Neural progenitor cell (in vitro differentiated cells): ENCODE data around the gene KIRREL3. TPM values are rescaled to one million over a fixed set of nuclear protein-coding genes. Genes with fewer than 3 reads are reported as not detected.

Source experiments
- DNase-seq: peaks from one replicate; pipeline ENCODE4 v3.0.0-alpha.2; 2016; ENCODE audit warnings: low spot score
- H2AFZ ChIP-seq: fragments of 200-600 bp; sonication (generic); replicated peaks from 2 replicates; pipeline ENCODE4 v1.6.1; 2016; ENCODE audit warnings: antibody characterized with exemption
- H3F3A ChIP-seq: fragments of 200-600 bp; sonication (generic); 2 replicates; pipeline ENCODE4 v1.6.1; 2016; ENCODE audit warnings: antibody characterized with exemption, low read depth
- H3K27ac ChIP-seq: fragments of 200-600 bp; sonication (generic); 2 replicates; pipeline ENCODE4 v1.5.1; 2016; ENCODE audit warnings: mild to moderate bottlenecking
- H3K27me3 ChIP-seq: fragments of 200-600 bp; sonication (generic); 2 replicates; pipeline ENCODE4 v1.6.1; 2016; ENCODE audit warnings: mild to moderate bottlenecking, moderate library complexity
- H3K36me3 ChIP-seq: fragments of 200-600 bp; sonication (generic); 2 replicates; pipeline ENCODE4 v1.5.1; 2016
- H3K4me1 ChIP-seq: fragments of 200-600 bp; sonication (generic); 2 replicates; pipeline ENCODE4 v1.6.1; 2016; ENCODE audit warnings: mixed run types
- H3K4me2 ChIP-seq: fragments of 200-600 bp; sonication (generic); 2 replicates; pipeline ENCODE4 v1.6.1; 2016
- H3K4me3 ChIP-seq: fragments of 200-600 bp; sonication (generic); 2 replicates; pipeline ENCODE4 v1.5.1; 2016
- H3K79me2 ChIP-seq: fragments of 200-600 bp; sonication (generic); 2 replicates; pipeline ENCODE4 v1.6.1; 2016; ENCODE audit warnings: low read depth
- H3K9ac ChIP-seq: fragments of 200-600 bp; sonication (generic); 2 replicates; pipeline ENCODE4 v1.6.1; 2016
- H3K9me3 ChIP-seq: fragments of 200-600 bp; sonication (generic); 2 replicates; pipeline ENCODE4 v1.5.1; 2016; ENCODE audit warnings: low read depth
- H4K20me1 ChIP-seq: fragments of 200-600 bp; sonication (generic); 2 replicates; pipeline ENCODE4 v1.6.1; 2016; ENCODE audit warnings: low read depth
- H3K27ac Mint-ChIP-seq: 3 replicates; pipeline ENCODE4 v1.8.0; 2021; ENCODE audit warnings: mixed read lengths
- H3K27me3 Mint-ChIP-seq: 2 replicates; pipeline ENCODE4 v1.8.0; 2022; ENCODE audit warnings: low read depth, mild to moderate bottlenecking, inconsistent platforms, moderate library complexity, mixed read lengths; ENCODE audit not compliant: insufficient read depth
- H3K36me3 Mint-ChIP-seq: 3 replicates; pipeline ENCODE4 v1.8.0; 2021; ENCODE audit warnings: mixed read lengths
- H3K4me1 Mint-ChIP-seq: 3 replicates; pipeline ENCODE4 v1.8.0; 2021; ENCODE audit warnings: mixed read lengths
- H3K4me3 Mint-ChIP-seq: 3 replicates; pipeline ENCODE4 v1.8.0; 2021; ENCODE audit warnings: mild to moderate bottlenecking, moderate library complexity, mixed read lengths
- H3K9me3 Mint-ChIP-seq: 3 replicates; pipeline ENCODE4 v1.8.0; 2020; ENCODE audit warnings: mixed read lengths
- EZH2 ChIP-seq: fragments of 200-600 bp; sonication (generic); IDR thresholded peaks from 2 replicates; pipeline ENCODE4 v1.6.1; 2017; ENCODE audit warnings: antibody characterized with exemption, mild to moderate bottlenecking, moderate library complexity
- EZH2phosphoT487 ChIP-seq: fragments of 200-600 bp; sonication (generic); IDR thresholded peaks from 2 replicates; pipeline ENCODE4 v1.6.1; 2017; ENCODE audit warnings: antibody characterized with exemption
- total RNA-seq: library from RNA; depleted of rRNA; stranded (reverse); fragments of >200 nt; gene quantifications from 2 replicates; pipeline ENCODE4 v1.2.3, GENCODE V29; 2015; ENCODE audit warnings: low replicate concordance
- TF ChIP-seq, protein P1 (sequence below): fragments of 200-600 bp; sonication (generic); IDR thresholded peaks from 2 replicates; pipeline ENCODE4 v1.5.1; 2017; ENCODE audit warnings: antibody characterized with exemption, mild to moderate bottlenecking

KIRREL3 gene
- total RNA-seq, 1 donor from 2014 or later = 1.1 TPM

DNA sequence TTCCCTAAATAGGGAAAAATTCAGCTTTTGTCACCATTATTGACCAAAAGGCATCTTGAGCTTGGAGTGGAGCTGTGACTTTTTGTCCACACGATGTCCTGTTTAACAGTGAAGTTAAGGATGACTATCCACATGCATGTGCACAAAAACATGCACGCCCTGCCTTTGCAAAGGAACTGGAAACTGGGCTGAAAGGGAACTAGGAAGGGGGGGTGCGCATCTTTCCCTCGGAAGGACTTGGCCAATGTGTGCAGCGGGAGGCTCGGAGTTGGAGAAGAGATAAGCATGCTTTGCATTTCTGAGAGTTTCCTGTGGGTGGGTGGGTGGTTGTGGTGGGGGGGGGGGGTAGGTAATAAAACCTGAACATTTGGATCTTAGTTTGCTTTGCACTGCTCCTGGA is 411 bp upstream of the KIRREL3 start:
- Histone ChIP-seq H3K4me2 (peak overlapping the region; percentile 92), H3K9me3 (no peaks in the 10 kb centered on the region), H3K27me3 (peaks cover 86% of the 10 kb centered on the region), H2AFZ (peak overlapping the region; percentile 64), H3K9ac (no peak overlapping the region), H4K20me1 (no peaks in the 10 kb centered on the region), H3K4me1 (peaks cover 41% of the 10 kb centered on the region), H3K4me3 (peak overlapping the region; percentile 52), H3K79me2 (no peaks in the 10 kb centered on the region), H3F3A (peaks cover 22% of the 10 kb centered on the region), H3K36me3 (no peaks in the 10 kb centered on the region), H3K27ac (no peak overlapping the region)
- Mint-ChIP-seq H3K9me3 (no peaks in the 10 kb centered on the region), H3K4me3 (no peak overlapping the region), H3K27me3 (peaks cover 8% of the 10 kb centered on the region), H3K4me1 (peaks cover 57% of the 10 kb centered on the region), H3K27ac (no peak overlapping the region), H3K36me3 (no peaks in the 10 kb centered on the region)
- peak; percentile 34 for DNase-seq
- TF ChIP-seq, protein P1, sequence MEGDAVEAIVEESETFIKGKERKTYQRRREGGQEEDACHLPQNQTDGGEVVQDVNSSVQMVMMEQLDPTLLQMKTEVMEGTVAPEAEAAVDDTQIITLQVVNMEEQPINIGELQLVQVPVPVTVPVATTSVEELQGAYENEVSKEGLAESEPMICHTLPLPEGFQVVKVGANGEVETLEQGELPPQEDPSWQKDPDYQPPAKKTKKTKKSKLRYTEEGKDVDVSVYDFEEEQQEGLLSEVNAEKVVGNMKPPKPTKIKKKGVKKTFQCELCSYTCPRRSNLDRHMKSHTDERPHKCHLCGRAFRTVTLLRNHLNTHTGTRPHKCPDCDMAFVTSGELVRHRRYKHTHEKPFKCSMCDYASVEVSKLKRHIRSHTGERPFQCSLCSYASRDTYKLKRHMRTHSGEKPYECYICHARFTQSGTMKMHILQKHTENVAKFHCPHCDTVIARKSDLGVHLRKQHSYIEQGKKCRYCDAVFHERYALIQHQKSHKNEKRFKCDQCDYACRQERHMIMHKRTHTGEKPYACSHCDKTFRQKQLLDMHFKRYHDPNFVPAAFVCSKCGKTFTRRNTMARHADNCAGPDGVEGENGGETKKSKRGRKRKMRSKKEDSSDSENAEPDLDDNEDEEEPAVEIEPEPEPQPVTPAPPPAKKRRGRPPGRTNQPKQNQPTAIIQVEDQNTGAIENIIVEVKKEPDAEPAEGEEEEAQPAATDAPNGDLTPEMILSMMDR = no peak
- TF ChIP-seq EZH2 (no peak), EZH2phosphoT487 (no peak)

DNA sequence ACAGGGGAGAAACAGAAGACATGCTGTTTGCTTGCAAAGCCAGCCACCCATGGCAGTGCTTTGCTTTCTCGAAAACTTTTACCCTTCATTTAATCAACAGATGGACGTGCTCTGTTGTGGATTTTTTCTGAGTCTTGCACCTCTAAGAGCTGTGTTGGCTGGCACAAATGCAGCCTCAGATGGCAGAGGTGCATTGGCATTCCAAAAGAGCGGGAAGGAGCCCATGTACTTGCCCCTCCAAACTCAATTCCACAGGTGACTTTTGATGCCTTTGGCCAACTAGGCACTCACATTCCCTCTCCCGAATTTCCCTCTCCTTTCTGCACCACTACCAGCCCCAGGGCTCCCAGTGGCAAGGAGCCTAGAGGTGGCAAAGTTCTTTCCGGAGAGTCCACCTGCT is 1.2 kb downstream of the KIRREL3 start:
- Mint-ChIP-seq H3K27me3 (peaks cover 6% of the 10 kb centered on the region), H3K4me1 (peaks cover 58% of the 10 kb centered on the region), H3K4me3 (no peak overlapping the region), H3K9me3 (no peaks in the 10 kb centered on the region), H3K36me3 (no peaks in the 10 kb centered on the region), H3K27ac (no peak overlapping the region)
- peaks cover 17% of the 10 kb centered on the region for H3F3A ChIP-seq
- no peak overlapping the region for H3K4me2 ChIP-seq
- no peak overlapping the region for H2AFZ ChIP-seq
- DNase-seq = no peak
- H3K9ac ChIP-seq = no peak overlapping the region
- H3K4me3 ChIP-seq = peak overlapping the region; percentile 52
- no peak for TF ChIP-seq EZH2
- no peak for TF ChIP-seq EZH2phosphoT487
- TF ChIP-seq, protein P1 = no peak
- no peak overlapping the region for H3K27ac ChIP-seq
- H3K79me2 ChIP-seq = no peaks in the 10 kb centered on the region
- no peaks in the 10 kb centered on the region for H3K9me3 ChIP-seq
- peaks cover 38% of the 10 kb centered on the region for H3K4me1 ChIP-seq
- H3K36me3 ChIP-seq = no peaks in the 10 kb centered on the region
- no peaks in the 10 kb centered on the region for H4K20me1 ChIP-seq
- peaks cover 73% of the 10 kb centered on the region for H3K27me3 ChIP-seq

DNA sequence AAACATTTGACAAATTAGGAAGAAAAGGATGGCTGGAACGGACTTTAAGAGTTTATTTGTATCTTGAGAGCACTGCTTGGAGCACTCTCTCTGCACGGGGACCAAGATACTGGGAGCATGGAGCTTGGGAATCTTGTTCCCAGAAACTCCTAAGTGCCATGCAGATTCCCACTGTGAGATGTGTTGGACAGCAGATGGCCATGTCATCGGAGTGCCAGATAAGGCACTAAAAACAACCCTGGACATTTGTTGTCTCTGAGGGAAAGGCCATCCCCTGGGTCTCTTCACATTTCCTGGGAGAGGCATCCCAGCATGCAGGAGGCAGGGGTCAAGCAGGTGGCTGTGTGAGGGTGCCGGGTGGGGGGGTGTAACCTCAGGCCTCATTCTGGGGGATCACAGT is 2.9 kb downstream of the KIRREL3 start:
- H3K27me3 ChIP-seq = peaks cover 64% of the 10 kb centered on the region
- no peak overlapping the region for H3K4me3 Mint-ChIP-seq

More for the DNA sequence above, 2.9 kb downstream of the KIRREL3 start:
- Histone ChIP-seq H3K36me3 (no peaks in the 10 kb centered on the region), H3K4me2 (no peak overlapping the region), H3K4me3 (no peak overlapping the region), H2AFZ (no peak overlapping the region), H3F3A (peaks cover 9% of the 10 kb centered on the region), H3K9me3 (no peaks in the 10 kb centered on the region), H3K4me1 (peaks cover 29% of the 10 kb centered on the region), H4K20me1 (no peaks in the 10 kb centered on the region), H3K27ac (no peak overlapping the region), H3K9ac (no peak overlapping the region), H3K79me2 (no peaks in the 10 kb centered on the region)
- Mint-ChIP-seq H3K36me3 (no peaks in the 10 kb centered on the region), H3K27ac (no peak overlapping the region), H3K4me1 (peaks cover 49% of the 10 kb centered on the region), H3K9me3 (no peaks in the 10 kb centered on the region), H3K27me3 (peaks cover 6% of the 10 kb centered on the region)
- TF ChIP-seq EZH2 (no peak), EZH2phosphoT487 (no peak)
- TF ChIP-seq, protein P1 = no peak
- DNase-seq = no peak
